Subcutaneous preadipocyte (primary cell): Measurements from ENCODE around the gene PCGF2. TPM values are rescaled to one million over a fixed set of nuclear protein-coding genes. Genes with fewer than 3 reads are reported as not detected.

Experiments used
- small RNA-seq: library from RNA; depleted of rRNA; stranded (forward); fragments of <200 nt; gene quantifications from one replicate; pipeline ENCODE3, GENCODE V24; 2012
- total RNA-seq: library from RNA; depleted of rRNA; stranded (reverse); fragments of >200 nt; gene quantifications from 2 replicates; pipeline ENCODE4 v1.2.3, GENCODE V29; 2012

The PCGF2 gene
- total RNA-seq: 3.1 and 4.4 TPM in 2 replicates

GRCh38 chr17:38748149-38748891 lies at the start of gene PCGF2:
Gene PCGF2 (minus strand): TSS chr17:38748336. CDS start chr17:38740402, 7,934 bp downstream.

GRCh38 chr17:38752308-38753070 lies 4.4 kb upstream of the PCGF2 start, which contains the start of gene PSMB3:
Gene PSMB3 (plus strand): TSS chr17:38752741. CDS start chr17:38752827, 86 bp downstream.

GRCh38 chr17:38729886-38730525 lies 18.1 kb downstream of the PCGF2 start, which contains the start of gene CISD3:
Gene CISD3 (plus strand): TSS chr17:38730341. CDS start chr17:38730359, 18 bp downstream.

GRCh38 chr17:38704606-38705522 lies 43.3 kb downstream of the PCGF2 start, which contains the start of gene MLLT6:
Gene MLLT6 (plus strand): TSS chr17:38705273. CDS start chr17:38705633, 360 bp downstream.

Small RNA genes lying within 50 kb of the gene (small RNA-seq; reads per million reads assigned to genes)
- not detected for gene MIR4726
- not detected for gene MIR4734
- gene RNA5SP440: 2.8 reads per million, percentile 86 among the genes with 10 or more reads in this experiment
- not detected for gene RNU6-866P

Other genes with a start within 250 kb of the PCGF2 start
- gene SRCIN1, start 142.4 kb downstream of the PCGF2 start, total RNA-seq: under 0.01 TPM in 1 of 2 replicates, not detected in the other
- 2.6 and 3.9 TPM in 2 replicates for gene EPOP, start 73.4 kb downstream of the PCGF2 start, total RNA-seq
- 28.3 and 42.2 TPM in 2 replicates for gene MLLT6, start 43.1 kb downstream of the PCGF2 start, total RNA-seq
- gene CISD3, start 18.0 kb downstream of the PCGF2 start, total RNA-seq: 4.4 and 5.5 TPM in 2 replicates
- gene PSMB3, start 4.4 kb upstream of the PCGF2 start, total RNA-seq: 303 and 422 TPM in 2 replicates
- 48.3 and 50.0 TPM in 2 replicates for gene PIP4K2B, start 51.2 kb upstream of the PCGF2 start, total RNA-seq
- gene CWC25, start 77.0 kb upstream of the PCGF2 start, total RNA-seq: 9.2 and 9.9 TPM in 2 replicates
- 1,031 and 1,729 TPM in 2 replicates for gene RPL23, start 105.4 kb upstream of the PCGF2 start, total RNA-seq
- gene LASP1, start 121.7 kb upstream of the PCGF2 start, total RNA-seq: 158 and 173 TPM in 2 replicates
- not detected in 2 replicates for gene FBXO47, start 219.1 kb upstream of the PCGF2 start, total RNA-seq